ENCODE measurements around the gene TBC1D24. TPM values are rescaled to one million over a fixed set of nuclear protein-coding genes. Genes with fewer than 3 reads are reported as not detected.

The TBC1D24 gene
- total and polyA plus RNA-seq, 9 of the 15 experiments (the other 6 are each of a cell fraction or from before 2014, with no cell fraction given) = 1.7 to 22.6 (median 7.2) TPM

DNA sequence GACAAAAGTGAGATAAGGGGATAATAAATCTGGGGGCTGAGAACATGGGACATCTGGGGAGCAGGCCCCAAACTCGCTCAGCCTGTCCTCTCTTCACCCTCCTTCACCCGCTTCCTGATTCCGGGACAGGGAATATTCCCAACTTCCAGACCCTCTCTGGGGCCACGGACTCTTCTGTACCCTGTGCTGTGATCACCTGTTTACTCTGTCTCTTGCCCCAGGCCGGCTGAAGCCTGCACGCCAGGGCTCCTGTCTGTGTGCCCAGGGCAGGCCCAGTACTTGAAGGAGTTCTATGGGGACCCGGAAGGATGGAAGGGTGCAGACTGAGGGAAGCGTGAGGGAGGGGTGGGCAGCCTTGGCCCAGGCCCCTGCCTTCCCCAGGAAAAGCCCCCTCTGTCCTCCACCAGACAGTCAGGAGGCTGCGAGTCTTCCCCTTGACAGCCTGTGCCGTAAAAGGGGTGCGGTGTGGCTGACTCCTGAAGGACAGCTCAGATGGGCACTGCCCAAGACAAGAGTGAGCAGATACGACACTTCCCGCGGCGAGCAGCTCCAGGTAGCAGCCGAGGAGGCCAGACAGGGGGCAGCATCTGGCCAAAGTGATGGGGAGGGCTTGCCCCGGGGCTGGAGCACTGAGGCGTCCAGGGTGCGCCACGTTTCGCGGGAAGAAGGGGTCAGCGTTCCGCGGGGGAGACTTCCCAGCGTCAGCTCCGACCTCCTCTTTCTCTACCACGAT lies 46.7 kb upstream of the TBC1D24 start (continued):
- TF ChIP-seq, protein P1, sequence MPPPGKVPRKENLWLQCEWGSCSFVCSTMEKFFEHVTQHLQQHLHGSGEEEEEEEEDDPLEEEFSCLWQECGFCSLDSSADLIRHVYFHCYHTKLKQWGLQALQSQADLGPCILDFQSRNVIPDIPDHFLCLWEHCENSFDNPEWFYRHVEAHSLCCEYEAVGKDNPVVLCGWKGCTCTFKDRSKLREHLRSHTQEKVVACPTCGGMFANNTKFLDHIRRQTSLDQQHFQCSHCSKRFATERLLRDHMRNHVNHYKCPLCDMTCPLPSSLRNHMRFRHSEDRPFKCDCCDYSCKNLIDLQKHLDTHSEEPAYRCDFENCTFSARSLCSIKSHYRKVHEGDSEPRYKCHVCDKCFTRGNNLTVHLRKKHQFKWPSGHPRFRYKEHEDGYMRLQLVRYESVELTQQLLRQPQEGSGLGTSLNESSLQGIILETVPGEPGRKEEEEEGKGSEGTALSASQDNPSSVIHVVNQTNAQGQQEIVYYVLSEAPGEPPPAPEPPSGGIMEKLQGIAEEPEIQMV (tag; conservative IDR thresholded peaks at IDR 0.05; ENCODE audit: low read depth) = no peak
- peak; percentile 25; the same call in 1 of the 2 replicates for TF ChIP-seq CREB1 (IDR thresholded peaks at IDR 0.05)
- no peak; the same call in none of the 2 replicates for TF ChIP-seq CREB1 (CRISPR knock-in tag; IDR thresholded peaks at IDR 0.05)
- peak; percentile 65 to 81; a peak in 3 of 4 replicates for TF ChIP-seq MAZ (CRISPR knock-in tag; conservative IDR thresholded peaks at IDR 0.05 in 1 of 2, IDR thresholded peaks at IDR 0.05 in 1 of 2)
- TF ChIP-seq FUS (optimal IDR thresholded peaks at IDR 0.05; ENCODE audit: low read depth, low read length) = no peak
- TF ChIP-seq ZNF57 (CRISPR knock-in tag; IDR thresholded peaks at IDR 0.05) = no peak
- TF ChIP-seq ZNF121 (CRISPR knock-in tag; conservative IDR thresholded peaks at IDR 0.05) = no peak
- peak in 1 of 3 experiments; percentile 74 for TF ChIP-seq YY1 (IDR thresholded peaks at IDR 0.05; ENCODE audit: borderline replicate concordance in 1 of 3, control insufficient read depth in 1 of 3, extremely low read depth in 1 of 3, insufficient read depth in 3 of 3, insufficient read length in 1 of 3, insufficient replicate concordance in 2 of 3, low read depth in 1 of 3, low read length in 2 of 3)
- TF ChIP-seq, protein P2, sequence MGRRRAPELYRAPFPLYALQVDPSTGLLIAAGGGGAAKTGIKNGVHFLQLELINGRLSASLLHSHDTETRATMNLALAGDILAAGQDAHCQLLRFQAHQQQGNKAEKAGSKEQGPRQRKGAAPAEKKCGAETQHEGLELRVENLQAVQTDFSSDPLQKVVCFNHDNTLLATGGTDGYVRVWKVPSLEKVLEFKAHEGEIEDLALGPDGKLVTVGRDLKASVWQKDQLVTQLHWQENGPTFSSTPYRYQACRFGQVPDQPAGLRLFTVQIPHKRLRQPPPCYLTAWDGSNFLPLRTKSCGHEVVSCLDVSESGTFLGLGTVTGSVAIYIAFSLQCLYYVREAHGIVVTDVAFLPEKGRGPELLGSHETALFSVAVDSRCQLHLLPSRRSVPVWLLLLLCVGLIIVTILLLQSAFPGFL (CRISPR knock-in tag; IDR thresholded peaks at IDR 0.05) = no peak
- TF ChIP-seq HNRNPLL (IDR thresholded peaks at IDR 0.05; ENCODE audit: low read depth, low read length, poor library complexity, severe bottlenecking) = peak; percentile 7
- peak; percentile 42; the same call in 1 of the 2 replicates for TF ChIP-seq ETV5 (CRISPR knock-in tag; IDR thresholded peaks at IDR 0.05; ENCODE audit: low read depth)
- TF ChIP-seq ZNF561 (CRISPR knock-in tag; conservative IDR thresholded peaks at IDR 0.05) = no peak
- TF ChIP-seq, protein P3, sequence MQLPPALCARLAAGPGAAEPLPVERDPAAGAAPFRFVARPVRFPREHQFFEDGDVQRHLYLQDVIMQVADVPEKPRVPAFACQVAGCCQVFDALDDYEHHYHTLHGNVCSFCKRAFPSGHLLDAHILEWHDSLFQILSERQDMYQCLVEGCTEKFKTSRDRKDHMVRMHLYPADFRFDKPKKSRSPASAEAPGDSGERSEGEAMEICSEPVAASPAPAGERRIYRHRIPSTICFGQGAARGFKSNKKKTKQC (CRISPR knock-in tag; IDR thresholded peaks at IDR 0.05) = no peak
- no peak for TF ChIP-seq ZNF347 (CRISPR knock-in tag; IDR thresholded peaks at IDR 0.05; ENCODE audit: low read depth)
- TF ChIP-seq, protein P4, sequence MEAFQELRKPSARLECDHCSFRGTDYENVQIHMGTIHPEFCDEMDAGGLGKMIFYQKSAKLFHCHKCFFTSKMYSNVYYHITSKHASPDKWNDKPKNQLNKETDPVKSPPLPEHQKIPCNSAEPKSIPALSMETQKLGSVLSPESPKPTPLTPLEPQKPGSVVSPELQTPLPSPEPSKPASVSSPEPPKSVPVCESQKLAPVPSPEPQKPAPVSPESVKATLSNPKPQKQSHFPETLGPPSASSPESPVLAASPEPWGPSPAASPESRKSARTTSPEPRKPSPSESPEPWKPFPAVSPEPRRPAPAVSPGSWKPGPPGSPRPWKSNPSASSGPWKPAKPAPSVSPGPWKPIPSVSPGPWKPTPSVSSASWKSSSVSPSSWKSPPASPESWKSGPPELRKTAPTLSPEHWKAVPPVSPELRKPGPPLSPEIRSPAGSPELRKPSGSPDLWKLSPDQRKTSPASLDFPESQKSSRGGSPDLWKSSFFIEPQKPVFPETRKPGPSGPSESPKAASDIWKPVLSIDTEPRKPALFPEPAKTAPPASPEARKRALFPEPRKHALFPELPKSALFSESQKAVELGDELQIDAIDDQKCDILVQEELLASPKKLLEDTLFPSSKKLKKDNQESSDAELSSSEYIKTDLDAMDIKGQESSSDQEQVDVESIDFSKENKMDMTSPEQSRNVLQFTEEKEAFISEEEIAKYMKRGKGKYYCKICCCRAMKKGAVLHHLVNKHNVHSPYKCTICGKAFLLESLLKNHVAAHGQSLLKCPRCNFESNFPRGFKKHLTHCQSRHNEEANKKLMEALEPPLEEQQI (IDR thresholded peaks at IDR 0.05) = no peak
- TF ChIP-seq, protein P5, sequence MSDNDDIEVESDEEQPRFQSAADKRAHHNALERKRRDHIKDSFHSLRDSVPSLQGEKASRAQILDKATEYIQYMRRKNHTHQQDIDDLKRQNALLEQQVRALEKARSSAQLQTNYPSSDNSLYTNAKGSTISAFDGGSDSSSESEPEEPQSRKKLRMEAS (CRISPR knock-in tag; IDR thresholded peaks at IDR 0.05) = no peak
